ENCODE measurements around the gene SDHB. TPM values are rescaled to one million over a fixed set of nuclear protein-coding genes. Genes with fewer than 3 reads are reported as not detected.

The SDHB gene
- total RNA-seq, 1 donor from 2014 or later: 156 TPM

DNA sequence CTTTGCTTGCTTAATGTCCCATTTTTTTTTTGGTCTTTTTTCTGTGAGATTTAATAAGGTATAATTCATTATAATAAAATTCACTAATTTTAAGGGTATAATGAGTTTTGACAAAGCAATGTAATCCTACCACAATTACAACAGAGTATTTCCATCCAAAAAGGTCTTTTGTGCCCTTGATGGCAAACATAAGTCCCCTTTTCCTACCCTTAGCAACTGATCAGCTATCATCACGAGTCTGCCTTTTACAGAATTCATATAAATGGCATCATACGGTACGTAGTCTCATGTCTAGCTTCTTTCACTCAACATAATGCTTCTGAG lies 7.5 kb downstream of the SDHB start:
- DNase-seq: no peak
- intact Hi-C loops (cut with micrococcal nuclease): loop anchor here (5.0 kb wide), 1 partner anchor 94 kb away; no protein-coding TSS in a partner anchor
- no peaks in the 10 kb centered on the region for H3K9me3 Mint-ChIP-seq
- no peak overlapping the region for H3K27ac Mint-ChIP-seq
- H3K36me3 Mint-ChIP-seq (ENCODE audit: low read depth): peaks cover 28% of the 10 kb centered on the region
- no peaks in the 10 kb centered on the region for H3K27me3 Mint-ChIP-seq
- H3K4me1 Mint-ChIP-seq: peaks cover 21% of the 10 kb centered on the region
- no peak overlapping the region for H3K4me3 Mint-ChIP-seq

DNA sequence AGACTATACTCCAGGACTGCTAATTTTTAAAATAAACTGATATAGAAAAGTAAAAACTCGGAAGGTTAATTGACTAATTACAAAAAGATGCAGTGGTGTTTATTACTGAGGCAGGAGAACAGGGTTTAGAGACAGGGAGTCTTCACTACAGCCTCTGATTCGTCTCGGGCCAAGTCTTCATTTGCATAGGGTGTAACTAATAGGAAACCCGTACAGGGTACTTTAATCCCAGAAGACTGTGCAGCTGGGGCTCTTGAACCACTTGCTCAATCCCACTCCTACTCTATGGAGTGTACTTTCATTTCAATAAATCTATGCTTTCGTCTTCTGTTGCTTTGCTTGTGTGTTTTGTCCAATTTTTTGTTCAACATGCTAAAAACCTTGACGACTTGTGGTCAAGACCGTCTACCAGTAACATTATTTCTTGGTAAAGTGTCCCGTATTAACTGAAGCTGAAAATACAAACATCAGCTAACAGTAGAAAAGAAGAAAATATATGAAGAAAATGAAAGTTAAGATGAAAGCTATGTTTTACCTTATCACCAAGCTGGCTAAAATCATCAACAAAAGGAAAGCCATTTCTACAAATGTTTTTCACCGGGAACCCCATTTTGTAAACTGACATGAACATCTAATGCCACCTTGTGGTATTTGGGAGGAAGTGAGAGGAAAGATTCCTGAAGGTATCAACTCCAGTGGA lies 8.0 kb downstream of the SDHB start:
- Mint-ChIP-seq H3K27ac (peak overlapping the region; percentile 63), H3K36me3 (ENCODE audit: low read depth) (peaks cover 28% of the 10 kb centered on the region), H3K27me3 (no peaks in the 10 kb centered on the region), H3K4me3 (peak overlapping the region; percentile 24), H3K9me3 (no peaks in the 10 kb centered on the region), H3K4me1 (peaks cover 17% of the 10 kb centered on the region)
- intact Hi-C loops (cut with micrococcal nuclease): loop anchor here (5.0 kb wide), 1 partner anchor 93 kb away; no protein-coding TSS in a partner anchor
- DNase-seq: peak; percentile 67

GRCh38 chr1:17045150-17045549 lies 8.7 kb downstream of the SDHB start:
- no peak for DNase-seq
- no peaks in the 10 kb centered on the region for H3K27me3 Mint-ChIP-seq
- no peak overlapping the region for H3K4me3 Mint-ChIP-seq
- H3K9me3 Mint-ChIP-seq: no peaks in the 10 kb centered on the region
- H3K36me3 Mint-ChIP-seq (ENCODE audit: low read depth): peaks cover 30% of the 10 kb centered on the region
- intact Hi-C loops (cut with micrococcal nuclease): loop anchor here (5.0 kb wide), 1 partner anchor 93 kb away; no protein-coding TSS in a partner anchor
- peaks cover 15% of the 10 kb centered on the region for H3K4me1 Mint-ChIP-seq
- peak overlapping the region; percentile 28 for H3K27ac Mint-ChIP-seq

GRCh38 chr1:17043676-17044075 lies 10.2 kb downstream of the SDHB start:
- Mint-ChIP-seq H3K4me3 (no peak overlapping the region), H3K36me3 (ENCODE audit: low read depth) (peaks cover 35% of the 10 kb centered on the region), H3K27ac (no peak overlapping the region), H3K9me3 (no peaks in the 10 kb centered on the region), H3K4me1 (peaks cover 15% of the 10 kb centered on the region), H3K27me3 (no peaks in the 10 kb centered on the region)
- DNase-seq: no peak
- intact Hi-C loops (cut with micrococcal nuclease): no loop called here

- Mint-ChIP-seq H3K27ac (no peak overlapping the region), H3K4me3 (no peak overlapping the region), H3K36me3 (ENCODE audit: low read depth) (peaks cover 34% of the 10 kb centered on the region), H3K4me1 (peaks cover 4% of the 10 kb centered on the region), H3K27me3 (no peaks in the 10 kb centered on the region), H3K9me3 (no peaks in the 10 kb centered on the region)
- intact Hi-C loops (cut with micrococcal nuclease): no loop called here
- no peak for DNase-seq
Measured at GRCh38 chr1:17040135-17040534, 13.7 kb downstream of the SDHB start.

GRCh38 chr1:17039522-17039921 lies 14.3 kb downstream of the SDHB start:
- Mint-ChIP-seq H3K9me3 (no peaks in the 10 kb centered on the region), H3K4me3 (no peak overlapping the region), H3K4me1 (peaks cover 3% of the 10 kb centered on the region), H3K27ac (no peak overlapping the region), H3K27me3 (no peaks in the 10 kb centered on the region), H3K36me3 (ENCODE audit: low read depth) (peaks cover 31% of the 10 kb centered on the region)
- intact Hi-C loops (cut with micrococcal nuclease): no loop called here
- no peak for DNase-seq

GRCh38 chr1:17033481-17033880 lies 20.4 kb downstream of the SDHB start:
- intact Hi-C loops (cut with micrococcal nuclease): no loop called here
- H3K36me3 Mint-ChIP-seq (ENCODE audit: low read depth): peaks cover 23% of the 10 kb centered on the region
- DNase-seq: no peak
- no peaks in the 10 kb centered on the region for H3K9me3 Mint-ChIP-seq
- H3K4me3 Mint-ChIP-seq: no peak overlapping the region
- no peaks in the 10 kb centered on the region for H3K27me3 Mint-ChIP-seq
- H3K27ac Mint-ChIP-seq: no peak overlapping the region
- peaks cover 3% of the 10 kb centered on the region for H3K4me1 Mint-ChIP-seq

- H3K9me3 Mint-ChIP-seq: no peaks in the 10 kb centered on the region
- peaks cover 3% of the 10 kb centered on the region for H3K4me1 Mint-ChIP-seq
- H3K36me3 Mint-ChIP-seq (ENCODE audit: low read depth): peaks cover 29% of the 10 kb centered on the region
- H3K27me3 Mint-ChIP-seq: no peaks in the 10 kb centered on the region
- H3K27ac Mint-ChIP-seq: no peak overlapping the region
- no peak for DNase-seq
- intact Hi-C loops (cut with micrococcal nuclease): no loop called here
- H3K4me3 Mint-ChIP-seq: no peak overlapping the region
Measured at GRCh38 chr1:17032741-17033140, 21.1 kb downstream of the SDHB start.

GRCh38 chr1:17031436-17031835 lies 22.4 kb downstream of the SDHB start:
- Mint-ChIP-seq H3K27ac (no peak overlapping the region), H3K36me3 (ENCODE audit: low read depth) (peaks cover 35% of the 10 kb centered on the region), H3K27me3 (no peaks in the 10 kb centered on the region), H3K4me3 (no peak overlapping the region), H3K9me3 (no peaks in the 10 kb centered on the region), H3K4me1 (peaks cover 3% of the 10 kb centered on the region)
- intact Hi-C loops (cut with micrococcal nuclease): no loop called here
- no peak for DNase-seq

DNA sequence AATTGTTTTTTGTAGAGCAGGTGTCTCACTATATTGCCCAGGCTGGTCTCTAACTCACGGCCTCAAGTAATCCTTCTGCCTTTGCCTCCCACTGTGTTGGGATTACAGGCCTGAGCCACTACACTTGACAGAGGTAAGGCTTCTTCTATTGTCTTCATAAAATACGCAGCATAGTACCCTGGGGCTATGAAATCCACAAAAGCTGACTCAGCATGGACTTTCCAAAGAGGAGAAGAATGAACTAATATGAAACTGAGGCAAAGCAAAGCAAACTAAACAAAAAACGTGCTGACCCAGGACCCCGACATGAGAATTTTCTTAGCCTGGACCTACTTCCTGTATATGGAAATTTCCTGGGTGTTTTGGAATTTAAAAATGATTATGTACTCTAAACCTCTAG lies 23.6 kb downstream of the SDHB start:
- H3K27ac Mint-ChIP-seq: no peak overlapping the region
- intact Hi-C loops (cut with micrococcal nuclease): no loop called here
- H3K4me3 Mint-ChIP-seq: no peak overlapping the region
- no peaks in the 10 kb centered on the region for H3K27me3 Mint-ChIP-seq
- no peak for DNase-seq
- H3K9me3 Mint-ChIP-seq: no peaks in the 10 kb centered on the region
- H3K36me3 Mint-ChIP-seq (ENCODE audit: low read depth): peaks cover 38% of the 10 kb centered on the region
- peaks cover 3% of the 10 kb centered on the region for H3K4me1 Mint-ChIP-seq

- Mint-ChIP-seq H3K27ac (no peak overlapping the region), H3K9me3 (no peaks in the 10 kb centered on the region), H3K4me1 (peaks cover 2% of the 10 kb centered on the region), H3K4me3 (no peak overlapping the region), H3K36me3 (ENCODE audit: low read depth) (peaks cover 45% of the 10 kb centered on the region), H3K27me3 (no peaks in the 10 kb centered on the region)
- no peak for DNase-seq
- intact Hi-C loops (cut with micrococcal nuclease): no loop called here
Measured at GRCh38 chr1:17028662-17029188, 25.1 kb downstream of the SDHB start.

GRCh38 chr1:17027900-17028299 lies 25.9 kb downstream of the SDHB start:
- intact Hi-C loops (cut with micrococcal nuclease): no loop called here
- no peaks in the 10 kb centered on the region for H3K4me1 Mint-ChIP-seq
- H3K27ac Mint-ChIP-seq: no peak overlapping the region
- H3K9me3 Mint-ChIP-seq: no peaks in the 10 kb centered on the region
- no peak overlapping the region for H3K4me3 Mint-ChIP-seq
- H3K27me3 Mint-ChIP-seq: no peaks in the 10 kb centered on the region
- peaks cover 48% of the 10 kb centered on the region for H3K36me3 Mint-ChIP-seq (ENCODE audit: low read depth)
- no peak for DNase-seq

DNA sequence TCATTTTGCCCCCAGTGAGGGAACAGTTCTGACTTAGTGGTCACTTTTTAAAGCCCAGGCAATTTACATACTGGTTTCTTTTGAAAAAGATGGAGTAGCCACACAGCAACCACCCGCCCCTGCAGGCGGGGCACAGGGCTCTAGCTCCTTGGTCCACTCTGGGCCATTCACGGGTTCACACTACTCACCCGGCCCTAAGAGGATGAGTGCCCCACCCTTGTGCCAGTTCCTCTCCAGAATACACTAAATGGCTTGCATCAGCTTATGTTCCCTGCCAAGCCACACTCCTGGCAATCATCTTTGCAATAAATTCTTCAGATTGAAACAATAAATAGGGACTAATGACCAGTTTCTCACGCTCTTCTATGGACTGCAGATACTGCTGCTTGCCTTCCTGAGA lies 26.4 kb downstream of the SDHB start:
- Mint-ChIP-seq H3K9me3 (no peaks in the 10 kb centered on the region), H3K27me3 (no peaks in the 10 kb centered on the region), H3K4me3 (no peak overlapping the region), H3K36me3 (ENCODE audit: low read depth) (peaks cover 50% of the 10 kb centered on the region), H3K4me1 (no peaks in the 10 kb centered on the region), H3K27ac (no peak overlapping the region)
- no peak for DNase-seq
- intact Hi-C loops (cut with micrococcal nuclease): no loop called here

GRCh38 chr1:17024721-17025120 lies 29.1 kb downstream of the SDHB start:
- H3K9me3 Mint-ChIP-seq: no peaks in the 10 kb centered on the region
- no peak overlapping the region for H3K4me3 Mint-ChIP-seq
- H3K36me3 Mint-ChIP-seq (ENCODE audit: low read depth): peaks cover 65% of the 10 kb centered on the region
- H3K27ac Mint-ChIP-seq: no peak overlapping the region
- no peaks in the 10 kb centered on the region for H3K4me1 Mint-ChIP-seq
- no peak for DNase-seq
- no peaks in the 10 kb centered on the region for H3K27me3 Mint-ChIP-seq
- intact Hi-C loops (cut with micrococcal nuclease): no loop called here

GRCh38 chr1:17023573-17023972 lies 30.3 kb downstream of the SDHB start:
- peaks cover 8% of the 10 kb centered on the region for H3K4me1 Mint-ChIP-seq
- H3K9me3 Mint-ChIP-seq: no peaks in the 10 kb centered on the region
- no peak overlapping the region for H3K4me3 Mint-ChIP-seq
- peaks cover 67% of the 10 kb centered on the region for H3K36me3 Mint-ChIP-seq (ENCODE audit: low read depth)
- intact Hi-C loops (cut with micrococcal nuclease): no loop called here
- no peaks in the 10 kb centered on the region for H3K27me3 Mint-ChIP-seq
- DNase-seq: no peak
- no peak overlapping the region for H3K27ac Mint-ChIP-seq
